IPS-NIHi7 (cell line): Measurements from ENCODE around the gene LCA5L.
"Not testable (repeated sequence)": the region's sequence is repeated elsewhere in the genome, so short reads cannot be mapped to it uniquely, and the experiment has no call there.

Experiments
- DNase-seq: peaks from one replicate; pipeline ENCODE4 v3.0.0; 2012; ENCODE audit warnings: mixed read lengths; ENCODE audit errors: extremely low spot score

LCA5L gene

DNA sequence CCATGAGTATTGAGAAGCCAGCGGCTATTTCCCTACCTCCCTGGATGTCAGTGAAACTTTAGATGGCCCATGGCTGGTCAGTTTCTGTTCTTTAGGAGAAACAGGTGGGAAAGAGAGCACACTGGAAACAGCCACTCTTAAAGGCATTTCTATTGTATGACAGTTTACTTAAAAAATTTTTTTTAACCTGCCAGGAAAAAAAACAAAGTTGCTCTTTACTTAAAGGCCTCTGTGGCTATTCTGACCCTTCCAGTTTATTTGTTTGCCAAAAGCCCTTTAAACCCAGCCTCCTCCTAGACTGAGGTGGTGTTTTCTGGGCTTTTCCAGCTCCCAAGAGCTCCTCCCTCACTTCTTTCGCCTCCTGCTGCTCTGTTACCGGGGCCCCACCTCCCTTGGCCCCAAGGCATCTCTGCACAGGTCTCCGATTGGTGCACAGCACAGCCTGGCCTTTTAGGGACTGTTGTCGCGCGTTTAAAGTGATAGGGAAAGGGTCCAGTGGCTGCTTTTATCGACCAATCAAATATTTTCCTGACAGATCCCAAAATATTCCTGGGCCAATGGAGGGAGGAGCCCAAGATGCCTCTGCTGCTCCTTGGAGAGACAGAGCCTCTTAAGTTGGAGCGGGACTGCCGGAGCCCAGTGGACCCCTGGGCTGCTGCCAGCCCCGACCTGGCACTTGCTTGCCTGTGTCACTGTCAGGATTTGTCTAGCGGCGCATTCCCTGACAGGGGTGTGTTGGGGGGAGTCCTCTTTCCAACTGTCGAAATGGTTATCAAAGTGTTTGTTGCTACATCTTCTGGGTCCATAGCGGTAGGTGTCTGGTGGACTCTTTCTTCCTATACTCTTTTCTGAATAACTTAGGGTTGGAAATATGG, 6.0 kb upstream of the LCA5L start, which contains the start of gene SH3BGR:
Gene SH3BGR (plus strand): TSS at position 639 of the 875 bp plus-strand sequence. CDS start 127 bp downstream, at position 766.
- peak; percentile 82 for DNase-seq

- no peak for DNase-seq
Observed at GRCh38 chr21:39447264-39447663, 1.7 kb upstream of the LCA5L start.

GRCh38 chr21:39444421-39445180, 977 bp downstream of the LCA5L start:
- DNase-seq = no peak

- DNase-seq = peak; percentile 54
Observed at GRCh38 chr21:39441502-39442475, 3.8 kb downstream of the LCA5L start.

DNA sequence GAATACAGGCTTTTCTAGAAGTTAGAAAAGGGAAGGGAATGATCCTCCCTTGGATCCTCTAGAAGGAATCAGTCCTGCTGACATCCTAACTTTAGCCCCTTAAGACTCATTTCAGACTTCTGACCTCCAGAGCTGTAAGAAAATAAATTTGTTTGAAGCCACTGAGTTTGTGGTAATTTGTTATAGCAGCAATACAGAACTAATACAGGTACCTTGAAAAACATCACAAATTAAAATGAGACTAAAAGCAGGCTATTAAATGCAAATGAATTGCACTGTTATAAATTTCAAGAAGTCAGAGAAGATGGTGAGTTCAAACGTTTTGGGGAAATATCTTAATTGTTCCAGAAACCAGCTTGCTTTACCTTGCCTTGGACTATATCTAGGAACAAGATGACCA, 6.3 kb downstream of the LCA5L start:
- no peak for DNase-seq

DNA sequence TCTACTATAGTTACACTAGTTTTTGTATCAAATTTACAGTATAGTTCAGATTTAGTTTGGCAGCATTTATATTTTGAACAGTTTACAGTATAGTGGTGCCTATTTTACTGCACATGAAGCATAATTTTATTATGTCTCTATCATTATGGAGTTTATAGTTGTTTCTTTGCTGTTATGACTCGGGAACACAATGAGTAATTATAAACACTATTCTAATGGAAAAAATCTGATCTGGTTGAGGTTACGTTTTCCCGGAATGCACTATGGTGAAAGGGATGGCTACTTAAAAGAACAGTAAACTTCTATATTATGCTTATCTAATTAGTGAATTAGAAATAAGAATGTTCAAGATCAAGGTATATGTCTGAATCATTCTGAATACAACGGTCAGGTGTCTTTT, 10.6 kb downstream of the LCA5L start:
- DNase-seq = no peak

GRCh38 chr21:39430954-39431353, 14.6 kb downstream of the LCA5L start:
- no peak for DNase-seq

DNA sequence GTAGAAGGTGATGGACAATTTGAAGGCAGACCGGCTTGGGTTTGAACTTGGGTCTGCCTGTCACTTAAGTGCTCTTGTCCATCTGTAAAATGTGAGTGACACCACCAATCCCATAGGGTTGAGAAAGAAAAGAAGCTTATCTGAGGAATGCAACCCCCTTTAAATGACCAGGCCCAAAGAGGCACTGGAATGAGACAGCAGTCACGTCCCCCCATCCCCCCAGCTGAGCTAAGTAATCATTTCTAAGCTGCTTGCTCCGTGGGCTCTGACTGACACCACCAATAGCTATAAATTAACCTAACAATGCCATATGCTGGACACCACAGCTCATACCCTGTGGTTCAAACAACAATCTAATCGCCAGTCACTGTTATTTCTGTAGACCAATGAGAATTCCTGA, 15.1 kb downstream of the LCA5L start:
- DNase-seq = no peak

DNA sequence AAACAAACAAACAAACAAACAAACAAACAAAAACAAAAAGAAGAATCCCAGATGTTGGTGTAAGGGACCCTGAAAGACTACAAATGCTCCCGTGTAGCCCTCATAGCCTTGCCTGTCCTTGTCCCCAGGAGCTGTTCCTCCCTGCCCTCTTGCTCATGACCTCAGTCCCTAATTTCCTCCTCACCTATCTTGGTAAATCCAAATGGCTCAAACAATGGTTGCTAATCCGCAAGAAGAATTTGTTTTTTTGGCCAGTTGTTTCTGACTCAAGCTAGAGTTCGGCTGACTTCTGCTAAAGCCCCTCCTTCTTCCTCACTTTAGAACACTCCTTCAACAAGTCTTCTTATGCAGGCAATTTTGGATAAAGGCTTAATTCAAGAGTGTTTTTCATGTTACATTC, 15.6 kb downstream of the LCA5L start:
- no peak for DNase-seq

DNA sequence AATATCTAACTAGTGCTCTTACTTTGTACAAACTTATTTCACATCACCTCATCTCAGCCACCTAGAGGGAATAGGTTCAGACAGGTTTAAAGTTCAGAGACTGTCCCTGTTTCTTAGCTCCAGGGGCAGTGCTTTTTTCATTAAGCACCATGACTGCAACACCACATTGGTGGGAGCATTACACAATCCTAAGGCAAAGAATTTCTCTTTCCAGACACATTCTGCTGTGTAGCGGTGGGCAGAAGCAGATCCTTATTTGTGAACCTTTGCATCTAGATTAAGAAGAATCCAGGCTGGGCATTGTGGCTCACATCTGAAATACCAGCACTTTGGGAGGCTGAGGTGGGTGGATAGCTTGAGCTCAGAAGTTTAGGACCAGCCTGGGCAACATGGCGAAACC, 16.1 kb downstream of the LCA5L start:
- DNase-seq = no peak

DNA sequence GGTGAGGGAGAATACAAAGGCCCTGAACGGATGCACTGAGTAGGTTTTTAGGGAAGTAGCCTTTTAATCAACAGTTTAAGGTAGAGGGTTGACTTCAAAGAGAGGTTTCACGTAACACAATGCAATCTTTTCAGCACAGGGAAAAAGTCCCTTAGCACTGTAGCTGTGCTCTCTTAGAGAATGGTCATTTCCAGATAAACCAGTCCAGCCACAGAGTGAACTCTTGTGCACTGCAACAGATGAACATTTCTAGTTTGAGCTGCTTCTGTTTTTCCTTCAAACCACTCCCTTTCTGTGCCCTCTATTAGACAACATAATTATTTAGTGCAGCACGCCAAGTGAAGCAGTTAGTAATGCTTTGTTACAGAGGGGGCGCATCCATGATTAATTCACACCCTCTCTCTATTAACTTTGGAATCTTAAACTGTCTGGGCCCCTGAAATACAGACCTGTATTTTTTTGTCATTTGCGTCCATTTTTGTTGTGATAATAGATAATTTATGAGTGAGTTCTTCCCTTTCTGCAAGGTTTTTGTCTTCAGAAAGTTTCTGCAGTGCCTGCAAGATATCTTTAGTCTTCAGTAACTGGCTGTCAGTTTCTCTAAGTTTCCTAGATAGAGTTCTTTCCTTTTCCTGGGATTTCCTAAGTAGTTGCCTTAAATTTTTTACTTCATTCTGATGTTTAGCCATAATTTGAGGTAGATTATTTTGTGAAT, 22.9 kb downstream of the LCA5L start:
- no peak for DNase-seq

DNA sequence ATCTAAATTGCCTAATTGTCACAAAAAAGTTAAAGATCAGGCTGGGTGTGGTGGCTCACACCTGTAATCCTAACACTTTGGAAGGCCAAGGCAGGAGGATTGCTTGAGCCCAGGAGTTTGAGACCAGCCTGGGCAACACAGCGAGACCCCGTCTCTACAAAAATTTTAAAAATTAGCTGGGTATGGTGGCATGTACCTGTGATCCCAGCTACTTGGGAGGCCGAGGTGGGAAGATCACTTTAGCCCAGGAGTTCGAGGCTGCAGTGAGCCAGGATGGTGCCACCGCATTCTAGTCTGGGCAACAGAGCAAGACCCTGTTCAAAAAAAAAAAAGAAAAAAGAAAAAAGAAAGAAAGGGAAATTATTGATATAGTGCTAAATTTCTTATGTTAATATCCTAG, 26.4 kb downstream of the LCA5L start:
- not testable (repeated sequence) for DNase-seq

DNA sequence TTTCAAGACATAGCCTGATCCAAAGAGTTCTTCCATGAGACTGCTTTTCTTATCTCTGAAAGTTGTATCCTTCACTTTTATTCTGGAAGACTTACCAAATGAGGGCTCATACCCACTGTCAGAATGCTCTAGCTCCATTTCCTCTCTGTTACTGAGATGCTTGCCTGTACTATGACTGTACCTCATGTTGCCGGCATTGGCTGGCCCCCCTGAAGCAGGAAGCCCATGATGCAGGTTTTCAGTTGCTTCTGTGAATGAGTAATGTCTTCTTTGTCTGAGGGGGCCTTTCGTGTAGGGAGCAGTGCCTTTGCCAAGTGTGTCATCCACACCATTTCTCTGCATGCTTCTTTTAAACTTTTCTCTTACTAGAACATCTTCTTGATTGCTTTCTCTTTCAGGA, 39.5 kb downstream of the LCA5L start:
- no peak for DNase-seq

- DNase-seq = no peak
Observed at GRCh38 chr21:39400173-39400572, 45.4 kb downstream of the LCA5L start.

DNA sequence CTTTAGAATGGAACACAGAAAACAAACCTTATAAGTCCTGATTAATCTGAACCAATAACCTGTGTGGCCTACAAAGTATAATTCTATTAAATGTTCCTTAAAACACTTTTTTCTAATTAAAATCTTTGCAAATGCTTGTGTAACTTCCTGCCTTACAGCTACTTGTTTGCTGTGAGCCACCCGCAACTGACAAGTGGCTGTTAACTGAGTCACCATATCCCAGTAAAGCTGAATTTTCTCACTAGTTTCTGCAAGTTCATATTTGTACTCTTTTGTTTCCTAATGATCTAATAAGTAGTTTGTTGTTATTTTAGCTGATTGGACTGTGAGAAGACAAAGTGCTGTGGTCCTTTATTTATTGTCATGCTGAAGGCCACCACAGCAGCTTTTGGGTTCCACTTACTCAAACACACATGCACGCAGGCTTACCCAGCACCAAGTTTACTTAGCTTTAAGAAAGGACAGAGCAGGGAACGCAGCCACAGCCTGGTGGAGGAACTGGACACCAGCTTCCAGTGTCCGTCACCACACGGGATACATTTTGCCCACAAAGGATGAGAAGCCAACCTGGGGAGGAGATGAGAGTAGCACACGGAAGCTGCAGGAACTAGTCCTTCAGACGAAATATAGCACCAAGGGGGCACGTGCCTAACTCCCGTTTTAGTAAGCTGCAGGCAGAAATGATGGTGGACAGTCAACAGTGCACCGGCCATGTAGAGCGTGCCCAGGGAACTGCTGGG, 47.8 kb downstream of the LCA5L start:
- no peak for DNase-seq

GRCh38 chr21:39392981-39393380, 52.6 kb downstream of the LCA5L start:
- DNase-seq = no peak

DNA sequence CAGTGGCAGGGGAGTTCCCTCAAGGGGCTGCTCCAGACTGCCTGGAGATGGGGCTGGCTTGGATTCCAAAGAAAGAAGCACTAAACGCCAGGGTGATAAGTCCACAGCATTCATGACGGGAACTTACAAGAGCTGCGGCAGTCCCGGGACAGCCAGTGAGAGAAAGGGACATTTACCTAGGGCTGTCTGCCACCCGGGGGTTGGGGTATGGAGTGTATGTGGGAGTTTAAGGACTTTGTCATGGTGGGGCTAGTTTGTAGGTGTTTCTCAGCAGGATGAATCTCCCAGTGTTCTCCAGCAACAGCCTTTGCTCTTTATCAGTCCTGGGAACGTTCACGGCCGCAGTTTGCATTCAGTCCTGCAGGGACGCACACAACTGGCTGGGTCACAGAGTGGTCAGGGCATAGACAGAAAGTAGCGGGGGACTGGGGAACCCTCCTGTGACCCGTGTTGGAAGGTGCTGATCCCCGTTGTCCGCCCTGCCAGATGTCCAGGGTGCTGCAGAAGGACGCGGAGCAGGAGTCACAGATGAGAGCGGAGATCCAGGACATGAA, 55.3 kb downstream of the LCA5L start:
- no peak for DNase-seq

- DNase-seq = no peak
Observed at GRCh38 chr21:39388811-39389155, 56.8 kb downstream of the LCA5L start.

DNA sequence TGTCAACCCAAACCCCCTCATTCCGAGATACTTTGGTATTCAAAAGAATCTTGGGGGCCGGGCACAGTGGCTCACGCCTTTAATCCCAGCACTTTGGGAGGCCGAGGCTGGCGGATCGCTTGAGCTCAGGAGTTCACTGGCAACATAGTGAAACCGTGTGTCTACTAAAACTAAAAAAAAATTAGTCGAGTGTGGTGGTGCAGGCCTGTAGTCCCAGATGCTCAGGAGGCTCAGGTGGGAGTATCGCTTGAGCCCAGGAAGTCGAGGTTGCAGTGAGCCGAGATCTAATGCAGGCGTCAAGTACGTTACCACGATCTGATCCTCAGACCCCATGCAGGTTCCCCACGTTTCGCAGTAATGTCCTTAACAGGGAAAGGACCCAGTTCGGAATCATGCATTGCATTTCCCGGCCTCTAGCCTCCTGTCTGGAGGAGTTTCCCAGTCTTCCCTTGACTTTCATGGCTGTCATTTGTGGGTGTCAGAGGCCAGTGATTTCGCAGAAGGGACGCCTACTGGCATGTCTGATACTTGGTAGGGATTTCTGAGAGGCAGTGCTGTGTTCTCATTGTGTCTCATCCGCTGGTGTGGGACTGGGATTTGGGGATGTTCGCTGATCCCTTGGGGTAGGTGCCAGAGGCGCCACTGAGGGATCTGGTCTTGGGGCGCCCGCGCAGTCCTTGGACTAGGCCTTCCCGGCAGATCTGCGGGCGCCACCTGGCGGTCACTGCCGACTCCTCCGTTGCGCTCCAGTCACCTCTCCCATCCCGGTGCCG, 57.4 kb downstream of the LCA5L start:
- DNase-seq = peak; percentile 95
